Measurements from ENCODE around the gene MYO7B.

MYO7B gene

DNA sequence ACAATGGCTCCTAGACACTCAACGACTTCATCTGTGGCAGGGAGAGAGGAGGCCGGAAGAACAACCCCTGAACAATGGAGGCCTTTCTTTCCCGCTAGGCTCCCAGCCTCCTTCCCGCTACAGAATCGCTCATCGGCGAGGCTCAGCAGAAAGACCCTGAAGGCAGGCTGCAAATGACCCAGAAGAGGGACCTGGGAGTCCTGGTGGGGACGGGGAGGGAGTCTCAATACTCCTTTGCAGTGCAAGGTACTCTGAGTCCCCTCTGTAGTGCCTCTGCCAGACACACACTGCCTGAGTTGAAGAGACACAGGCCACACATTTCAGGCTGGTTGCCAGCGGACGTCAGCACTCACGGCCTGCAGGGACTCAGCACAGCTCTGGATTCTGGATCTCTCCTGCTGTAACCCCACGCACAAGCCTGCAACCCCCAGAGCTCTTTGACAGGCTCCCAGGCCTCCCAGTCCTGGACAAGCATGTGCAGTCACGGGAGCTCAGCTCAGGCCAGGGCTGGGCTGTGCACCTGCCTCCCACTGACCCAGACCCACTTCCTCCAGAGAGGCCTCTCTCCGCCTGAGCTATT is 116.6 kb downstream of the MYO7B start:
- DNase-seq, result no peak

DNA sequence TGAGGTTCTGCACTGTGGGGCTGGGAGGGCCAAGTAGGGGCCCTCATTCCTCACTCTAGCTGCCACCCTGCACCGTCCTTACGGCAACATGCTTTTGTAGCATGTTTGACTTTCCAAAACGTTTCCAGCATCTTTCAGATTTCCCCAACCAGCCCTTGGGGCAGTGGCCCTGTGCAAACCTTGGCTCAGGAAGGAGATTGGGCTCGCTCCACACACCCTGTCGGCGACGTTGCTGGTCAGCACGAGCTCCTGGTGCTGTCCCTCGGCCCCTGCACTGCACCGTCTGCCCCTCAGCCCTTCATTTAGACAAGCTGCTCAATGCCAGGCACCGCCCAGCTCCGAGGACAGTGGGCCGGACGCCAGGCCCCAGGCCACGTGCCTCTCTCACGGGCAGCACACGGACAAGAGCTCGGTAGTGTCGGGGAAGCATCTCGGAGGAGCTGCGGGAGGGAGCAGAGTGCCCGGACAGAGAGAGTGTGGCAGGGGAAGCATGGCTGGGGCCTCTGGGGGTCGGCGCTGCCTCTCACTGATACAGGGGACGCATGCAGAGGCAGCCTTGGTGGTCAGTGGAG is 117.4 kb downstream of the MYO7B start:
- no peak for DNase-seq

DNA sequence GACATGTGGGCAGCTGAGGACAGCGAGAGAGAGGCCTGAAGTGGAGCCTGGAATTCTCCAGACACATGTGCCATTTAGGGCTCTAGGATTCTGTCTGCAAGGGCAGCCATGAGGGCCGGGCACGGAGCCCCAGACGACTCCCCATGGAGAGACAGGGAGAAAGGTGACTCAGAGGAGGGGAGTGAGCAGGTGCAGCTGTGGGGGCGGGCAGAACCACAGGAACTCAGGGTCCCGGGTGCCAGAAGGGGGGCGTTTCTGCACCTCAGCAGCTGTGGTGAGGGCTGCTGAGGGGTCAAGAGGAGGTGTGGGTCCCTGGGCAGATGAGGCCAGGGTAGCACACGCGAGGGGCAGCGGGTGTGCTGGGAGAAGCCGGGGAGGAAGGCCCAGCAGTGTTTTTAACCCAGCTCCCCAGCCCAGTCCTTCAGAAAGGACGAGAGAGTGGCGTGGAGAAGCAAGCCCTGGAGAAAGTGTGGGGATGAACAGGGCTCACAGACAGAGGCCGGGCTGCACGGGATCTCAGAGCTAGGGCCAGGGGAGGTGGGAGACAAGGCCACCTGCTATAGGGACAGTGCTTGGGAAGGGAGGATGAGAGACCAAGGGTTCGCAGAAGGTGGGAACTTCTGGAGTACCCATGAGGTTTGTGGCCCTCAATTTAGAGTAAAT is 118.1 kb downstream of the MYO7B start:
- DNase-seq, result no peak

DNA sequence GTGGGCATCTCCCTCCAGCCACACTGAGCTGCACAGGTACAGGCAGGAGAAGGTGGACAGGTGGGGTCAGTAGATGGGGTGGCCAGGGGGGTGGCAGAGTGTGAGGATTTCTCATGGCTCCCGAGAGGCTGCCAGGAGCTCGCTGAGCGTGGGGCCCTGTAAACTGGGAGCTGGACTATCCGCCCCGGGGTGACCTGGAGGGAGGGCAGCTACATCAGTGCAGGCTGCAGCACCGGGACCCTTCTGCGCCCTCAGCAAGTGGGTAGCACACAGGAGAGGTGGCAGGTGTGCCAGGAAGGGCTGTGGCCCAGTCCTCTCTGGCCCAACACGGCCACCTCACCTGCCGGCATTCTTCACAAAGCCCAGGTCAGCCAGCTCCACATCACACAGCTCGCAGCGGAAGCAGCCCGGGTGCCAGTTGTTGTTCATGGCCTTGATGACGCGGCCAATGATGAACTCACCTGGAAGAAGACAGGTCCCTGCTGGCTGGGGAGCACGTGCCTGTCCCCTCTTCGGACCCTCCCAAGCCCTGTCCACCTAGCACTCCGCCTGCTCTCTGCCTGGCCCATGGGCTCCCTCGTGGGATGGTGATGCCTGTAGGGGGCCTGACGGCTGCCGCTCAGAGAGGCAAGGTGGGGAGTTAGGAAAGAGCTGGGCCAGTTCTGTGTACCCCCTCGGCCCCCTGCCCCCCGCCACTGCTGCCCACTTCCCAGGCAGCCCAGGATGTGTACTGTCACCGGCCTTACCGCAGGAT is 118.8 kb downstream of the MYO7B start:
- no peak for DNase-seq

DNA sequence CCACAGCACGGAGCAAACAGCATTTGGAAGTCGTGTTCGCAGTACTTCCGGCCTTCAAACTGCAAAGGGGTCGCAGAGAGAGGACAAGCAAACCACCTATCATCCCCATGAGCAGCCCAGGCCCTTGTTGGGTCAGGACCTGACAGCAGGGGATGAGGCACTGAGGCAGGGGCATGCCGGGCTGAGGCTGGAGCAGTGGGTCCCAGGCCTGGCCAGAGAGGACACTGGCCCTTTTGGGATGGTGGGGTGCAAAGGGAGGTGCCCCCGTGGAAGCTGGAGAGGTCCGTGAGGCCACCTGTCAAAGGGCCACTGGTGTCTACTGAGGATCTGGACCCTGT is 119.3 kb downstream of the MYO7B start:
- DNase-seq, result no peak

DNA sequence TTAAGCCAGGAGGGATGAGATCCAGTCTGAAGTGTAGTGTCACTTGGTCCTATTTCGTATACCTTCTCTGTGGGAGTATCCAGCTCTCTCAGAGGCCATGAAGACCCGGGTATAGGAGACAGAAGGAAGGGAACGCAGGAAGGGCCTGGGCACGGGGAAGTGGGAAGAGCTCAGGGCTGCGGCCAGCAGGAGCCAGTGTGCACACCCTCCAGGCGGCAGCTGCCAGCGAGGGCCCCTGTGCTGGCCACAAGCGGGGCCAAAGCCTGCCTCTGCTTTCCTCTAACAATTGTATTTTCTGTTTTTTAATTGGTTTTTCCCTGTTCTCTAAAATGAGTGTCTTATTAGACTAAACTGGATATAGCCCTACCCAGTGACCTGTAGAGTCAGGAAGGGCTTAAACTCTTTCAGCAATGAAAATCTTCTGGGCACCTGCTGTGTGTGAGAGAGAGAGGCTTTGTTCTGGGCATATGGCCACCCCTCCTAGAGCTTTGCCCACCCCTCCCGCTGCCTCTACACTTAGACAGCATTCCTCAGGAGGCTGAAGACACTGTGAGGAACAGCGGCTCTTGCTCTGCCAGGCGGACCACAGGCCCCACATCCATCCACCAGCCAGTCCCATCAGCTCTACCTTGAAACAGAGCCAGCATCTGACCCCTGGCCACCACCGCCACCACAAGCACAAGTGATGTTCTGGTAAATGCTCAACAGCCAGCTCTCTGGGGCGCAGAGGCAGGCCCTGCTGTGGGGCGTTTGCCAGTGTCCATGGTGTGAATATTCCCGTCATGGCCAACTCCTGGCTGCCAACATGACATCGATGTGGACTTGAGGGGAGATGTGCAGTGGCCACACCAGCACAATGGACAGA is 120.0 kb downstream of the MYO7B start:
- no peak for DNase-seq

DNA sequence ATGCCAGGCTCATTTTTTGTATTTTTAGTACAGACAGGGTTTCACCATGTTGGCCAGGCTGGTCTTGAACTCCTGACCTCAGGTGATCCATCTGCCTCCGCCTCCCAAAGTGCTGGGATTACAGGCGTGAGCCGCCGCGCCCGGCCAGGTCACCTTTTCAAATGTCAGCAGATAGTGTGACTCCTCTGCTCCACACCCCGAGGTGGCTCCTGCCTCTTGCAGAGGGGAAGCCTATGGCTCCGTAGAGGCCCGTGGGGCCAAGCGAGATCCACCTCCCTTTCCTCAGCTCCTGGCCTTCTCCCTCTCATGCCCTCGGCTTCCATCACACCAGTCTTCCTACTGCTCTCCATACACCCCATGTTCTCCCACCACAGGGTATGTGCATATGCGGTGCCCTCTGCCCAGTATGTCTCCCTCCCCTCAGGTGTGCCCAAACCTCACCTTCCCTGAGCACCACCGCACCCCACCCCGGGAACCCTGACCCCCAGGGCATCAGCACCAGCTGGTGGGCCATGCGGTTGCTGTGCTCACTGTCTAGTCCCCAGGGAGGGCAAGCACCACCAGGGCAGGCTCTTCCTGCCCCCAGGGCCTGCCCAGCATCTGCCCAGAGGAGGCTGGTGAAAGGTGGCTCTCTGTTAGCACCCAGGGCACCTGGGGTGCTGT is 121.2 kb downstream of the MYO7B start:
- DNase-seq, result no peak

GRCh38 chr2:127657232-127657595 is 121.7 kb downstream of the MYO7B start:
- no peak for DNase-seq

DNA sequence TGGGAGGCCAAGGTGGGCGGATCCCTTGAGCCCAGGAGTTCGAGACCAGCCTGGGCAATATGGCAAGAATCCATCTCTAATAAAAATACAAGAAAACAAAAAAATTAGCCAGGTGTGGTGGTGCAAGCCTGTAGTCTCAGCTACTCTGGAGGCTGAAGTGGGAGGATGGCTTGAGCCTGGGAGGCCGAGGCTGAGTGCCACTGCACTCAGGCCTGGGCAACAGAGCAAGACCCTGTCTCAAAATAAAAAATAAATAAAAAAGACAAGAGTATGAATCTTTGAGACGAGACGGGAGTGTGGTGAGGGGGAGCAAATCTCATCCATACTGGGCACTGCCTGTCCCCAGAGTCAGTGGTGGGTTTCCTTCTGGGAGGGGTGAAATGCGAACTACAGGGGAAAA is 122.7 kb downstream of the MYO7B start:
- no peak for DNase-seq

- no peak for DNase-seq
Observed at GRCh38 chr2:127658641-127659407, 123.3 kb downstream of the MYO7B start.

DNA sequence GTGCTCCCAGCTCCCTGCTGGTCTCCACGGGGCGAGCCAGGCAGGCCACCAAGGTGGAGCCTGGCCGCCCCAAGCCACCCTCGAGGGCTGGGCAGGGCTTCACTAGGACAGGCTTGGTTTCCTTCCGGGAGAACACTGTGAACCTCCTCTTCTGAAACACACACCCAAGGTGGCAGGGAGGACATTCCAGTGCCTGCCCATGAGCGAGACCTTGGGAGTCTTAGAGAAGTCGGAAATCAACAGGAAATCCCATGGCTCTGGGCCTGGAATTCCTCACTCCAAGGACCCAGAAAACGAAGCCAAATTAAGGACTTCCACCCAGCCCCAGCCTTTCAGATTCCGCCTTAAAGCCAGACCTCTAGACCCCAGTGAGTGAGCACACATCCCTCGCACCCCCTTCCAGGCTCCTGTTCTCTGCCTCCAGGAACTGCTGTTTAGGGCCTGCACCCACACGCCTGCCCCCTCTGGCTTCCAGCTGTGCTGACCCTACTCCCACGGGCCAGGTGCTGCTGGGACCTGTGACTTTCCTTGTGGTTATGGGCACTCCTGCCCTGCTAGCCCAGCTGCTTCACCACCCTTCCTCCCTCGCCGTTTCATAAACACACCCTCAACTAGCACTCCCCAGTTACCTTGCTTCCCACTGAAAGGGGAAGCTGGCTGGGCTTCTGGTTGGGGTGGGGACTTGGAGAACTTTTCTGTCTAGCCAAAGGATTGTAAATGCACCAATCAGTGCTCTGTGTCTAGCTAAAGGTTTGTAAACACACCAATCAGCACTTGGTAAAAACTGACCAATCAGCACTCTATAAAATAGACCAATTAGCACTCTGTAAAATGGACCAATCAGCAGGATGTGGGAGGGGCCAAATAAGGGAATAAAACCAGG is 124.2 kb downstream of the MYO7B start:
- DNase-seq, result no peak

DNA sequence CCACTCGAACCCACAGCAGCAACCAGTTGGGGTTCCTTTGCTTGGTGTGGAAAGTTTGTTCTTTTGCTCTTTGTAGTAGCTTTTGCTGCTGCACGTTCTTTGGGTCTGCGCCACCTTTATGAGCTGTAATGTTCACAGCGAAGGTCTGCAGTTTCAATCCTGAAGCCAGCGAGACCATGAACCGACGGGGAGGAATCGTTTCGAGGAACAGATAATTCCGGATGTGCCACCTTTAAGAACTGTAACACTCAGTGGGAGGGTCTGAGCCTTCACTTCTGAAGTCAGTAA is 124.8 kb downstream of the MYO7B start:
- DNase-seq, result no peak

- DNase-seq, result no peak
Observed at GRCh38 chr2:127661072-127661649, 125.7 kb downstream of the MYO7B start.

GRCh38 chr2:127661949-127662510 is 126.5 kb downstream of the MYO7B start:
- DNase-seq, result no peak

GRCh38 chr2:127662937-127663565 is 127.6 kb downstream of the MYO7B start:
- DNase-seq, result no peak

GRCh38 chr2:127663566-127664064 is 128.1 kb downstream of the MYO7B start:
- DNase-seq, result no peak

DNA sequence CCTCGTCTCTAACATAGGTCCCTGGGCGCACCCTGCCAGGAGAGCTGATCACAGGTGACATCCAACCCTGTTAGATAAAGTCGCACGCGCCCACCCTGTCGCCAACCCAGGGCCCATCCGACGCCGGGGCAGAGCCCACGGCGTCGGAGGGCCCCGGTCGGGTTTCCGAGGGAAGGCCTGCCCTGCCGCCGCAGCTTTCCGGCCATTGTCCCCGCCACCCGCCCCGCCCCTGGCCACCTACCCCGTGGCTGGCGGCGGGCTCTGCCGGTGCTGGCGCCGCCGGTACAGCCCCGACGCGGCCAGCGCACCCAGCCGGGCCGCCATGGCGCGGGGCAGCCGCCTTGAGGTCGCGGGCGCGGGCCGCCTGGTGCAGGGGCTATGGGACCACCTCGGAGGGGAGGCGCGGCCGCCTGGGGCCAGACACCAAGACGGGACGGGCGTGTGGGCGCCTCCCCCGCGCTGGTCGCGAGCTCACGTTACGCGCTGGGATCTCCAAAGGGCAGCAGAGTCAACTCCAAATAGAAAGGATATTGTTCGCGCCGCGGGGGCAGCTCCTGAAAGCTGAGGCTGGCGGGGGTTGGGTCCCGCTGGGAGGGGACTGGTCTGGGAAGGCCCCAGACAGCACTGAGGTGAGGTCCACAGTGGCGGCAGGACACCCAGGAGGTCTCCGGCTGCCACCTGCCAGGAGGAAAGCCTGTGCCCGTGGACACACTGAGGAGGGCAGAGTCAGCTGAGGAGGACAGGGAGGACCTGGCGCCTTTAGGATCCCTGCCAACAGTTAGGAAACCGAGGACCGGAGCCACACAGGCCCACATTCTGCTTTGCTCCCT is 128.8 kb downstream of the MYO7B start:
- no peak for DNase-seq

- DNase-seq, result no peak
Observed at GRCh38 chr2:127664895-127665225, 129.4 kb downstream of the MYO7B start.

Measured in hematopoietic multipotent progenitor cell treated with erythropoietin and hydrocortisone succinate and interleukin-3 and kit ligand, for 6 days (in vitro differentiated cells).